ENCODE results near the gene BRF1. TPM values are rescaled to one million over a fixed set of nuclear protein-coding genes. Genes with fewer than 3 reads are reported as not detected.
A peak's percentile ranks its signal among the peaks of the same experiment; 100 is the strongest.

BRF1 gene
- total and polyA plus RNA-seq, 2 of the 8 experiments (the other 6 are each of a cell fraction or from before 2014, with no cell fraction given) = 7.7 to 18.3 TPM

- CTCF ChIA-PET (ENCODE audit: partially characterized antibody) = interaction anchor here (0.6 to 1.5 kb wide), 5 partner anchors 9 to 108 kb away, joined by 3 to 4 read pairs (median 3); no protein-coding TSS in a partner anchor
- H2BK20ac ChIP-seq (ENCODE audit: low read length) = no peak overlapping the region
- H3K56ac ChIP-seq (replicated peaks; ENCODE audit: insufficient read length, low read depth, low read length) = peak overlapping the region; percentile 46
- peaks cover 0 to 9% (median 6%) of the 10 kb centered on the region in 4 experiments; a peak in 4 of 7 replicates for H3K27me3 ChIP-seq (replicated peaks in 1 of 4; ENCODE audit: control insufficient read depth in 3 of 4, extremely low read depth in 1 of 4, insufficient read depth in 3 of 4, low read length in 3 of 4)
- H3K27ac ChIP-seq (ENCODE audit: low read depth, low read length) = 0 out of 2 replicates have a peak overlapping the region, but pooled peaks have one; percentile 14
- no peak overlapping the region for H4K91ac ChIP-seq (replicated peaks; ENCODE audit: insufficient read length, low read length)
- no peaks in the 10 kb centered on the region for H3K9me3 ChIP-seq (ENCODE audit: insufficient read depth in 2 of 2, low read depth in 1 of 2, low read length in 1 of 2)
- peak overlapping the region; percentile 91; the same call in 1 of the 2 replicates for H4K8ac ChIP-seq (ENCODE audit: extremely low read depth, insufficient read depth, low read length)
- peaks cover 7% of the 10 kb centered on the region for H3K79me1 ChIP-seq (ENCODE audit: low read depth, low read length)
- peaks cover 4% of the 10 kb centered on the region; the same call in 1 of the 2 replicates for H3K23me2 ChIP-seq (ENCODE audit: low read depth, low read length)
- H2AFZ ChIP-seq (ENCODE audit: low read length) = peak overlapping the region; percentile 81; the same call in 1 of the 2 replicates
- peaks cover 0 to 22% of the 10 kb centered on the region in 2 experiments; a peak in 2 of 4 replicates for H3K79me2 ChIP-seq (ENCODE audit: control insufficient read depth in 1 of 2, insufficient read depth in 2 of 2, low read length in 2 of 2)
- H3K4me2 ChIP-seq (ENCODE audit: insufficient read depth in 1 of 2, low read depth in 2 of 2, low read length in 2 of 2) = peak overlapping the region; percentile 78 to 86
- POLR2A ChIA-PET (ENCODE audit: partially characterized antibody) = interaction anchor here (0.8 to 2.4 kb wide), 5 partner anchors 12 to 135 kb away, joined by 3 to 8 read pairs (median 4); partner anchors contain the start of gene PACS2
- DNase-seq (ENCODE audit: low read depth in 1 of 2, low spot score in 2 of 2) (no peak), FAIRE-seq (no peak)
- H2AK5ac ChIP-seq (ENCODE audit: low read depth, low read length) = no peak overlapping the region
- no peak overlapping the region for H4K5ac ChIP-seq (ENCODE audit: insufficient read length, low read depth, low read length)
- H3K14ac ChIP-seq (ENCODE audit: insufficient read length) = no peak overlapping the region
- no peak overlapping the region; the same call in 1 of the 2 replicates for H3K18ac ChIP-seq (ENCODE audit: extremely low read depth, low read length)
- peak overlapping the region; percentile 33 to 89 (median 80); a peak in 6 of 7 replicates for H3K9ac ChIP-seq (replicated peaks in 1 of 4; ENCODE audit: extremely low read depth in 1 of 4, low read depth in 3 of 4, low read length in 3 of 4)
- peak overlapping the region; percentile 73 to 95 (median 74) for H3K4me3 ChIP-seq (ENCODE audit: extremely low read depth in 1 of 4, insufficient read depth in 2 of 4, low read depth in 3 of 4, low read length in 4 of 4)
- H3K23ac ChIP-seq (ENCODE audit: insufficient read length) = no peak overlapping the region
- peaks cover 0 to 5% (median 0%) of the 10 kb centered on the region in 4 experiments; a peak in 1 of 7 replicates for H3K4me1 ChIP-seq (replicated peaks in 1 of 4; ENCODE audit: control insufficient read depth in 3 of 4, insufficient read depth in 4 of 4, low read length in 3 of 4)
- peaks cover 3 to 14% of the 10 kb centered on the region in 2 experiments for H4K20me1 ChIP-seq (replicated peaks in 1 of 2; ENCODE audit: control insufficient read depth in 1 of 2, insufficient read depth in 2 of 2, low read length in 2 of 2)
- H2BK120ac ChIP-seq (replicated peaks; ENCODE audit: low read depth, low read length) = no peak overlapping the region
- WGBS, 2 experiments (ENCODE audit: extremely low coverage in 1 of 2, insufficient coverage in 1 of 2, insufficient read length in 1 of 2, insufficient replicate concordance in 2 of 2, low coverage in 1 of 2, low lambda C conversion rate in 2 of 2, missing lambda C conversion rate in 1 of 2) = 13% methylated on average over 50 of the region's 54 CpGs; no CpG with 5 or more reads in 1 of the 2 experiments
- H2BK12ac ChIP-seq (ENCODE audit: low read depth, low read length) = no peak overlapping the region; the same call in 1 of the 2 replicates
- H2BK5ac ChIP-seq (ENCODE audit: low read depth, low read length) = no peak overlapping the region; the same call in 1 of the 2 replicates
- no peak overlapping the region for H3K4ac ChIP-seq (replicated peaks; ENCODE audit: insufficient read length, low read depth, low read length)
- H3K36me3 ChIP-seq (ENCODE audit: control insufficient read depth in 2 of 4, insufficient read depth in 4 of 4, low read length in 3 of 4) = no peaks in the 10 kb centered on the region
- no peak overlapping the region for H2BK15ac ChIP-seq (ENCODE audit: low read length)
- peak; percentile 38; the same call in 1 of the 2 replicates for TF ChIP-seq BACH1 (IDR thresholded peaks at IDR 0.05; ENCODE audit: low read length)
Observed at GRCh38 chr14:105299654-105300541, 903 bp downstream of the BRF1 start.
